Erythroblast (primary cell): ENCODE data around the gene PLA2G1B.

Experiments
- DNase-seq, 2 experiments: peaks; one replicate each; lab custom pipeline; 2025; lab: John Stamatoyannopoulos, UW
- GATA1 ChIP-seq: IDR thresholded peaks from 2 replicates; pipeline ENCODE4 v1.6.1; 2011; ENCODE audit warnings: low read depth, mild to moderate bottlenecking, control low read depth, low read length, moderate library complexity
- POLR2A ChIP-seq: IDR thresholded peaks from 2 replicates; pipeline ENCODE4 v1.6.1; 2011; ENCODE audit warnings: mild to moderate bottlenecking, low read length

PLA2G1B gene

DNA sequence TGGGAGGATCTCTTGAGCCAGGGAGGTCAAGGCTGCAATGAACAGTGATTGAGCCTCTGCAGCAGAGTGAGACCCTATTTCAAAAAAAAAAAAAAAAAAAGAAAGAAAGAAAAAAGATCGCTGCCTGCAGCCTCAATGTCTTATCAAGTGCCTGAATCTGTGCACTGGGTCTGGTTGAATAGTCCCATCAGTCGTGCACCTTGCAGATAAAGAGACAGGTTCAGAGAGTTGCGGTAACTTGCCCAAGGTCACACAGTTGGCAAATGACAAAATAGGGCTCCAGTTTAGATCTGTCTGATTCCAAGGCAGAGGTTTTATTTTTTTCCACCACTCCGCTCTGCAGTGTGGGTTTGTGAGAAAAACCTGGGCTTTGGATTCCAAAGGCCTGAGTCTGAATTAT, 649 bp upstream of the PLA2G1B start:
- DNase-seq = peak in 1 of 2 experiments; percentile 14
- TF ChIP-seq GATA1 = no peak
- no peak for TF ChIP-seq POLR2A

DNA sequence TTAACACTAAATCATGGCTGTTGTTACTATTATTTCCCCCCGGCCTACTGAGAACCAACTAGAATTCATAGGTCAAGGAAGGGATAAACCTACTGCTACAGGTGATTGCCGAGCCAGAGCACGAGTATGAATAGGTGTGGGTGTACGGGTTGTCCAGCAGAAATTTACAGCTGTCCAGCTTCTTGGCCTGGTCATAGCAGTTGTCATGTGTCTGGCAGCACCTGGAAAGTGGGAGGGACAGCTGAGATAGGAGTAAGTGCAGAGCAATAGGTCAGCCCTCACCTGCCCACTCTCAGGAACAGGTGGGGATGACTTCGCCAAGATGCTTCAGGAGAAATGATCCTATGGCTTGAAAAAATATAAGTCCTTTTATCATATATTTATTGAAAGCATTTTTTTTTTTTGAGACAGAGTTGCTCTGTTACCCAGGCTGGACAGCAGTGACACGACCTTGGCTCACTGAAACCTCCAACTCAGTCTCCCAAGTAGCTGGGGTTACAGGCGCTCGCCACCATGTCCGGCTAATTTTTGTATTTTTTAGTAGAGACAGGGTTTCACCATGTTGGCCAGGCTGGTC, 2.6 kb downstream of the PLA2G1B start:
- TF ChIP-seq POLR2A (no peak), GATA1 (no peak)
- no peak for DNase-seq

DNA sequence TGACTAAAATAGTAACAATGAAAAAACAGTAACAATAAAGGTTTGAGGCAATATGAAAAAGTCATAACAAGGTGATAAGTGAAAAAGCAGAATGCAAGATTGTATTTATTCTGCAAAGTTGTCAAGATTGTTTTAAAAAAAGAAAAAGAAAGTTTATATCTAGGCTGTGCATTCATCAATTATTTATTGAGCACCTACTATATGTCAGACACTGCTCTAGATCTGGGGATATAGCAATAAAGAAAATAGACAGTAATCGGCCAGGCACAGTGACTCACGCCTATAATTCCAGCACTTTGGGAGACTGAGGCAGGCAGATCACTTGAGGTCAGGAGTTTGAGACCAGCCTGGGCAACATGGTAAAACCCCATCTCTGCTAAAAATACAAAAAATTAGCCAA, 3.8 kb downstream of the PLA2G1B start:
- TF ChIP-seq GATA1 (no peak), POLR2A (no peak)
- DNase-seq = no peak

- TF ChIP-seq POLR2A = no peak
- no peak for TF ChIP-seq GATA1
- no peak for DNase-seq
Measured at GRCh38 chr12:120321382-120322202, 6.0 kb downstream of the PLA2G1B start.

GRCh38 chr12:120317224-120318105, 10.1 kb downstream of the PLA2G1B start:
- DNase-seq = peak; percentile 99
- TF ChIP-seq POLR2A (peak; percentile 89), GATA1 (no peak)

DNA sequence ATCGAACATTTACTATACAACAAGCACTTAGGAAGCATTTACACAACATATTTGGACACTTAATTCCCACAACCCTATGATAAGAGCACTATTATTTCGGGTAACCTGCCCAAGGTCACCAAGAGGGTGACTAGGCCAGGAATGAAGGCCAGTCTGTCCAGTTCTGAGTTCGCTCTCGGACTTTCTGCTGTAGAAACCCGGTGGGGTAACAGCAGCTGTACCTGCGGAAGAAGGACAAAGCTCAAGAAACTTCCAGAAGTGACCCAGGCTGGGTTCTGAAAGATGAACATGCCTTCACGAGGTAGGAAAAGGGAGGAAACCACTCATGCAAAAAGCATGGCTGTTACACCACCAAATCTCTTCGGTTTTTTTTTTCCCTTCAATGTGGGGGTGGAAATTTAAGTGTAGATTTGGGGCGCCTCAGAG, 10.8 kb downstream of the PLA2G1B start:
- TF ChIP-seq POLR2A (no peak), GATA1 (no peak)

GRCh38 chr12:120314220-120314619, 13.4 kb downstream of the PLA2G1B start:
- TF ChIP-seq POLR2A = no peak
- TF ChIP-seq GATA1 = no peak

More for the DNA sequence above, 10.8 kb downstream of the PLA2G1B start:
- DNase-seq = no peak

GRCh38 chr12:120301962-120302815, 25.4 kb downstream of the PLA2G1B start, which contains the start of gene SIRT4:
SIRT4 (plus strand) TSS chr12:120302321; CDS start chr12:120303562, 1,241 bp downstream.
- peak; percentile 93 to 96 for DNase-seq
- TF ChIP-seq POLR2A = peak; percentile 19
- no peak for TF ChIP-seq GATA1

More at GRCh38 chr12:120314220-120314619, 13.4 kb downstream of the PLA2G1B start:
- DNase-seq = no peak

GRCh38 chr12:120292661-120293531, 34.7 kb downstream of the PLA2G1B start, which contains the start of gene RNU4-1:
RNU4-1 (minus strand) TSS chr12:120293237.
- peak; percentile 92 to 93 for DNase-seq
- no peak for TF ChIP-seq GATA1
- TF ChIP-seq POLR2A = peak; percentile 99

GRCh38 chr12:120292411-120292660, 35.2 kb downstream of the PLA2G1B start:
- TF ChIP-seq GATA1 (no peak), POLR2A (no peak)
- no peak for DNase-seq

DNA sequence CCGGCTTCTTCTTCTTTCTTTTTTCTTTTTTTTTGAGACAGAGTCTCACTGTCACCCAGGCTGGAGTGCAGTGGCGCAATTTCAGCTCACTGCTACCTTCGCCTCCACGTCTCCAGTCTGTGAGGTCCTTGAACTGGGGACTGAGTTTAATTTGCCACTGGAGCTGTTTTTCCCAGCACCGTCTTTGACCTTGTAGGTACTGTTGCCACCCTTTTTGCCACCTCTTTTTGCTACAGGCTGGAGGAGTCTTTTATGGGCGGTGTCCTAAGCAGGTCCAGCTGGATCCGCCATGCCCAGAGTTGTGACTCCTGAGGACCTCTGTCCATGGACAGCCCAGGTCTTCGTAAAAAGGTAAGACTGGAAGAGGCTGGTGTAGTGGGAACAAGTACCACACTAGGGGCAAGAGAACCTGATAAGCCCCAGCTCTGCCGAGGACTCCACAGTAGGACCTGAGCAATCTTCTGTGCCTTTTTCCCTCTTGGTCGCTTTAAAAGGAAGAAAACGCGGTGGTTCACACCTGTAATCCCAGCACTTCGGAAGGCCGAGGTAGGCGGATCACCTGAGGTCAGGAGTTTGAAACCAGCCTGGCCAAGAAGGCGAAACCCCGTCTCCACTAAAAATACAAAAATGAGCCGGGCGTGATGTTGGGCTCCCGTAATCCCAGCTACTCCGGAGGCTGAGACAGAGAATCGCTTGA, 36.8 kb downstream of the PLA2G1B start:
- no peak for DNase-seq
- TF ChIP-seq GATA1 = no peak
- no peak for TF ChIP-seq POLR2A
